Naive thymus-derived CD4-positive, alpha-beta T cell (primary cell): Measurements from ENCODE around the gene BLTP3B. TPM values are rescaled to one million over a fixed set of nuclear protein-coding genes. Genes with fewer than 3 reads are reported as not detected.
A peak's percentile ranks its signal among the peaks of the same experiment; 100 is the strongest.

Experiments used
- ATAC-seq: fragments of 150-1000 bp; cut with Tn5 transposase; 2 replicates; pipeline ENCODE4 v1.10.0; 2021; ENCODE audit warnings: mild to moderate bottlenecking, moderate library complexity
- CTCF ChIA-PET: fragments of 350-600 bp; sonication (Branson Sonifier 250); formaldehyde crosslinking; loops from one replicate; lab custom pipeline; 2021; ENCODE audit warnings: antibody characterized with exemption; lab: Charles Lee
- POLR2A ChIA-PET: fragments of 350-600 bp; sonication (Branson Sonifier 250); formaldehyde crosslinking; loops from one replicate; lab custom pipeline; 2021; ENCODE audit warnings: antibody characterized with exemption, inconsistent platforms; lab: Charles Lee
- DNase-seq, 9 donors: peaks; one replicate each; pipeline versions ENCODE4 v3.0.0 to v3.0.0-alpha.2; 2020 to 2022; ENCODE audit warnings: mixed read lengths in 1 of 9
- H3K27ac ChIP-seq: one replicate; pipeline ENCODE4 v1.7.0; 2013; ENCODE audit warnings: mild to moderate bottlenecking, low read depth, low read length, moderate library complexity
- H3K27me3 ChIP-seq, 2 donors: one replicate each; pipeline ENCODE4 v1.7.0; 2013; ENCODE audit warnings: low read length in 2 of 2, mild to moderate bottlenecking in 2 of 2, moderate library complexity in 2 of 2; ENCODE audit not compliant: control insufficient read depth in 2 of 2, insufficient read depth in 2 of 2
- H3K36me3 ChIP-seq, 3 experiments: 1 replicate in 2 of 3; 2 replicates in 1 of 3; pipeline ENCODE4 v1.7.0; 2013; ENCODE audit warnings: low read length in 3 of 3, mild to moderate bottlenecking in 3 of 3, moderate library complexity in 1 of 3; ENCODE audit not compliant: insufficient read depth in 3 of 3, control insufficient read depth in 2 of 3
- H3K4me1 ChIP-seq, 2 donors: one replicate each; pipeline ENCODE4 v1.7.0; 2013; ENCODE audit warnings: low read length in 2 of 2, mild to moderate bottlenecking in 2 of 2, moderate library complexity in 1 of 2; ENCODE audit not compliant: control insufficient read depth in 2 of 2, insufficient read depth in 2 of 2
- H3K4me3 ChIP-seq: 2 replicates; pipeline ENCODE4 v1.7.0; 2013; ENCODE audit warnings: mild to moderate bottlenecking, low read length
- H3K9me3 ChIP-seq, 3 experiments: 1 replicate in 2 of 3; 2 replicates in 1 of 3; pipeline ENCODE4 v1.7.0; 2013; ENCODE audit warnings: low read length in 3 of 3; ENCODE audit not compliant: control insufficient read depth in 2 of 3
- H3K27ac Mint-ChIP-seq, 9 donors: one replicate each; pipeline ENCODE4 v1.8.0; 2020 to 2022; ENCODE audit warnings: mixed read lengths in 9 of 9, mild to moderate bottlenecking in 8 of 9, moderate library complexity in 5 of 9, inconsistent platforms in 2 of 9
- H3K27me3 Mint-ChIP-seq, 5 donors: one replicate each; pipeline ENCODE4 v1.8.0; 2021 to 2022; ENCODE audit warnings: mixed read lengths in 5 of 5, mild to moderate bottlenecking in 1 of 5
- H3K36me3 Mint-ChIP-seq, 5 donors: one replicate each; pipeline ENCODE4 v1.8.0; 2020 to 2022; ENCODE audit warnings: mixed read lengths in 5 of 5, mild to moderate bottlenecking in 3 of 5, inconsistent platforms in 1 of 5
- H3K4me1 Mint-ChIP-seq, 7 donors: one replicate each; pipeline ENCODE4 v1.8.0; 2020 to 2022; ENCODE audit warnings: mixed read lengths in 7 of 7, mild to moderate bottlenecking in 3 of 7, inconsistent platforms in 1 of 7
- H3K4me3 Mint-ChIP-seq, 10 donors: one replicate each; pipeline ENCODE4 v1.8.0; 2020 to 2022; ENCODE audit warnings: mild to moderate bottlenecking in 10 of 10, mixed read lengths in 10 of 10, moderate library complexity in 6 of 10, inconsistent platforms in 2 of 10
- H3K9me3 Mint-ChIP-seq, 11 donors: one replicate each; pipeline ENCODE4 v1.8.0; 2020 to 2022; ENCODE audit warnings: mixed read lengths in 11 of 11, mild to moderate bottlenecking in 4 of 11, inconsistent platforms in 1 of 11, moderate library complexity in 1 of 11
- intact Hi-C, 2 donors: fragments of 100-400 bp; cut with micrococcal nuclease; formaldehyde crosslinking; loops; one replicate each; pipeline ENCODE4 v1.15.1; 2023
- polyA plus RNA-seq, 2 donors: library from polyadenylated mRNA; unstranded; fragments of 300-500 nt; fragmentation: Illumina TruSeq; gene quantifications; one replicate each; pipeline ENCODE4 v1.2.3, GENCODE V29; 2021
- total RNA-seq, 6 experiments: library from RNA in 5 of 6; stranded (reverse) in 5 of 6; gene quantifications; 1 replicate in 5 of 6; 2 replicates in 1 of 6; pipeline ENCODE4 v1.2.3 and lab custom pipeline; 2021 to 2026

BLTP3B gene
- total and polyA plus RNA-seq, 7 experiments from 2014 or later = 12.7 to 28.9 (median 16.8) TPM

GRCh38 chr12:100173111-100173510 is 30.4 kb upstream of the BLTP3B start:
- ChIA-PET POLR2A (no interaction called here), CTCF (interaction anchor here (0.6 kb wide), 1 partner anchor 325 kb away, joined by 3 read pairs; no protein-coding TSS in a partner anchor)
- H3K4me1 Mint-ChIP-seq = no peaks in the 10 kb centered on the region
- no peaks in the 10 kb centered on the region for H3K4me1 ChIP-seq
- no peak for ATAC-seq
- intact Hi-C loops = no loop called here
- H3K36me3 ChIP-seq = peaks cover 0 to 9% (median 0%) of the 10 kb centered on the region in 3 experiments
- no peaks in the 10 kb centered on the region for H3K9me3 ChIP-seq
- no peak overlapping the region for H3K27ac ChIP-seq
- no peak overlapping the region for H3K27ac Mint-ChIP-seq
- peaks cover 0 to 35% (median 6%) of the 10 kb centered on the region in 5 donors for H3K36me3 Mint-ChIP-seq
- no peak overlapping the region for H3K4me3 Mint-ChIP-seq
- no peaks in the 10 kb centered on the region for H3K27me3 ChIP-seq
- H3K27me3 Mint-ChIP-seq = no peaks in the 10 kb centered on the region
- DNase-seq = no peak
- no peaks in the 10 kb centered on the region for H3K9me3 Mint-ChIP-seq
- H3K4me3 ChIP-seq = no peak overlapping the region

GRCh38 chr12:100171248-100171647 is 28.6 kb upstream of the BLTP3B start:
- H3K4me3 ChIP-seq = no peak overlapping the region
- Mint-ChIP-seq H3K4me3 (no peak overlapping the region), H3K9me3 (no peaks in the 10 kb centered on the region), H3K27me3 (no peaks in the 10 kb centered on the region), H3K36me3 (peaks cover 0 to 25% (median 6%) of the 10 kb centered on the region in 5 donors), H3K4me1 (no peaks in the 10 kb centered on the region), H3K27ac (no peak overlapping the region)
- no peaks in the 10 kb centered on the region for H3K4me1 ChIP-seq
- no peak overlapping the region for H3K27ac ChIP-seq
- intact Hi-C loops = no loop called here
- ATAC-seq (no peak), DNase-seq (no peak)
- no peaks in the 10 kb centered on the region for H3K27me3 ChIP-seq
- POLR2A ChIA-PET = no interaction called here
- CTCF ChIA-PET = no interaction called here
- H3K9me3 ChIP-seq = no peaks in the 10 kb centered on the region
- peaks cover 0 to 9% (median 0%) of the 10 kb centered on the region in 3 experiments for H3K36me3 ChIP-seq

- Mint-ChIP-seq H3K9me3 (no peaks in the 10 kb centered on the region), H3K27ac (peak overlapping the region in 1 of 9 donors; percentile 21), H3K4me3 (no peak overlapping the region), H3K27me3 (no peaks in the 10 kb centered on the region), H3K36me3 (peaks cover 0 to 25% (median 6%) of the 10 kb centered on the region in 5 donors), H3K4me1 (peaks cover 0 to under 1% (median 0%) of the 10 kb centered on the region in 7 donors)
- no peak for DNase-seq
- Histone ChIP-seq H3K27me3 (no peaks in the 10 kb centered on the region), H3K4me1 (no peaks in the 10 kb centered on the region), H3K9me3 (no peaks in the 10 kb centered on the region), H3K36me3 (peaks cover 0 to 9% (median 0%) of the 10 kb centered on the region in 3 experiments), H3K4me3 (no peak overlapping the region), H3K27ac (no peak overlapping the region)
- ChIA-PET CTCF (no interaction called here), POLR2A (no interaction called here)
- ATAC-seq = no peak
- intact Hi-C loops = no loop called here
Measured at GRCh38 chr12:100170313-100170858, 27.7 kb upstream of the BLTP3B start.

- peaks cover 0 to 16% (median 3%) of the 10 kb centered on the region in 5 donors for H3K36me3 Mint-ChIP-seq
- H3K27ac Mint-ChIP-seq = no peak overlapping the region
- ATAC-seq (no peak), DNase-seq (no peak)
- no peak overlapping the region for H3K4me3 Mint-ChIP-seq
- no peaks in the 10 kb centered on the region for H3K9me3 Mint-ChIP-seq
- Histone ChIP-seq H3K9me3 (no peaks in the 10 kb centered on the region), H3K36me3 (peaks cover 0 to 9% (median 0%) of the 10 kb centered on the region in 3 experiments), H3K4me3 (no peak overlapping the region), H3K27ac (no peak overlapping the region), H3K27me3 (no peaks in the 10 kb centered on the region), H3K4me1 (no peaks in the 10 kb centered on the region)
- H3K4me1 Mint-ChIP-seq = peaks cover 0 to 4% (median 1%) of the 10 kb centered on the region in 7 donors
- intact Hi-C loops = no loop called here
- ChIA-PET POLR2A (no interaction called here), CTCF (no interaction called here)
- H3K27me3 Mint-ChIP-seq = no peaks in the 10 kb centered on the region
Measured at GRCh38 chr12:100169345-100169744, 26.7 kb upstream of the BLTP3B start.

GRCh38 chr12:100168562-100168961 is 25.9 kb upstream of the BLTP3B start:
- H3K36me3 Mint-ChIP-seq = peaks cover 0 to 15% (median 3%) of the 10 kb centered on the region in 5 donors
- no peak overlapping the region for H3K4me3 Mint-ChIP-seq
- no peaks in the 10 kb centered on the region for H3K27me3 Mint-ChIP-seq
- intact Hi-C loops = no loop called here
- H3K4me1 ChIP-seq = peaks cover 0 to 2% of the 10 kb centered on the region in 2 donors
- no peaks in the 10 kb centered on the region for H3K9me3 ChIP-seq
- no peak overlapping the region for H3K4me3 ChIP-seq
- no peak for ATAC-seq
- H3K9me3 Mint-ChIP-seq = no peaks in the 10 kb centered on the region
- H3K36me3 ChIP-seq = peaks cover 0 to 9% (median 0%) of the 10 kb centered on the region in 3 experiments
- H3K27ac Mint-ChIP-seq = peak overlapping the region in 1 of 9 donors; percentile 1
- DNase-seq = peak in 1 of 9 donors; percentile 4
- H3K27me3 ChIP-seq = no peaks in the 10 kb centered on the region
- H3K4me1 Mint-ChIP-seq = peaks cover 0 to 11% (median 9%) of the 10 kb centered on the region in 7 donors
- ChIA-PET POLR2A (no interaction called here), CTCF (no interaction called here)
- no peak overlapping the region for H3K27ac ChIP-seq

GRCh38 chr12:100166232-100166631 is 23.6 kb upstream of the BLTP3B start:
- no peak overlapping the region for H3K4me3 ChIP-seq
- ChIA-PET POLR2A (no interaction called here), CTCF (no interaction called here)
- H3K9me3 Mint-ChIP-seq = no peaks in the 10 kb centered on the region
- H3K27ac ChIP-seq = no peak overlapping the region
- DNase-seq (no peak), ATAC-seq (no peak)
- H3K27ac Mint-ChIP-seq = no peak overlapping the region
- H3K4me1 ChIP-seq = peaks cover 0 to 7% of the 10 kb centered on the region in 2 donors
- H3K9me3 ChIP-seq = no peaks in the 10 kb centered on the region
- H3K36me3 Mint-ChIP-seq = peaks cover 0 to 2% (median 0%) of the 10 kb centered on the region in 5 donors
- no peaks in the 10 kb centered on the region for H3K36me3 ChIP-seq
- H3K27me3 ChIP-seq = no peaks in the 10 kb centered on the region
- peaks cover 0 to 14% (median 11%) of the 10 kb centered on the region in 7 donors for H3K4me1 Mint-ChIP-seq
- intact Hi-C loops = no loop called here
- no peaks in the 10 kb centered on the region for H3K27me3 Mint-ChIP-seq
- H3K4me3 Mint-ChIP-seq = no peak overlapping the region

GRCh38 chr12:100165356-100165755 is 22.7 kb upstream of the BLTP3B start:
- no peaks in the 10 kb centered on the region for H3K36me3 ChIP-seq
- no peak overlapping the region for H3K27ac ChIP-seq
- Mint-ChIP-seq H3K4me1 (peaks cover 0 to 14% (median 11%) of the 10 kb centered on the region in 7 donors), H3K27me3 (no peaks in the 10 kb centered on the region), H3K36me3 (peaks cover 0 to 4% (median 0%) of the 10 kb centered on the region in 5 donors), H3K27ac (no peak overlapping the region), H3K4me3 (no peak overlapping the region), H3K9me3 (no peaks in the 10 kb centered on the region)
- no peaks in the 10 kb centered on the region for H3K27me3 ChIP-seq
- peaks cover 0 to 7% of the 10 kb centered on the region in 2 donors for H3K4me1 ChIP-seq
- intact Hi-C loops = no loop called here
- no peaks in the 10 kb centered on the region for H3K9me3 ChIP-seq
- ChIA-PET CTCF (no interaction called here), POLR2A (no interaction called here)
- H3K4me3 ChIP-seq = no peak overlapping the region
- no peak for ATAC-seq
- no peak for DNase-seq
